Testis (tissue), 2 donors: ENCODE results near the gene NBEAL1.

Experiments
- CTCF ChIP-seq, 3 experiments: fragments of 450-650 bp in 2 of 3; fragments of 200-600 bp in 1 of 3; sonication (generic) in 1 of 3; IDR thresholded peaks; one replicate each; pipeline ENCODE4 v1.5.1; 2016 to 2019; ENCODE audit warnings: antibody characterized with exemption in 3 of 3, mild to moderate bottlenecking in 2 of 3, moderate library complexity in 1 of 3
- POLR2A ChIP-seq: fragments of 450-650 bp; IDR thresholded peaks from one replicate; pipeline ENCODE4 v1.6.1; 2017; ENCODE audit warnings: antibody characterized with exemption, mild to moderate bottlenecking, moderate library complexity

GRCh38 chr2:203209538-203209937 is 194.9 kb downstream of the NBEAL1 start:
- no peak for TF ChIP-seq CTCF (IDR thresholded peaks at IDR 0.05)
- TF ChIP-seq POLR2A: no peak
